K562 (cell line): Measurements from ENCODE around the gene MPIG6B. TPM values are rescaled to one million over a fixed set of nuclear protein-coding genes. Genes with fewer than 3 reads are reported as not detected.

ENCODE experiments used
- BMI1 ChIP-seq: fragments of 150-350 bp; IDR thresholded peaks from 2 replicates; pipeline ENCODE4 v1.6.1; 2014; ENCODE audit warnings: low read length
- ELF4 ChIP-seq: fragments of 450-650 bp; formaldehyde crosslinking; IDR thresholded peaks from 2 replicates; pipeline ENCODE4 v1.4.0; 2022; ENCODE audit warnings: missing genetic modification characterization
- L3MBTL2 ChIP-seq: fragments of 450-650 bp; IDR thresholded peaks from 2 replicates; pipeline ENCODE4 v1.6.1; 2016; ENCODE audit warnings: mild to moderate bottlenecking, moderate library complexity
- MCM7 ChIP-seq, 2 experiments: fragments of 450-650 bp; IDR thresholded peaks; 2 replicates each; pipeline ENCODE4 v1.6.1; 2016 to 2018
- NR2F6 ChIP-seq: fragments of 450-650 bp; formaldehyde crosslinking; IDR thresholded peaks from 2 replicates; pipeline ENCODE4 v1.4.0; 2020; ENCODE audit warnings: mild to moderate bottlenecking
- PHB2 ChIP-seq: fragments of 450-650 bp; IDR thresholded peaks from 2 replicates; pipeline ENCODE4 v1.6.1; 2017; ENCODE audit warnings: low read depth
- PRDM10 ChIP-seq: fragments of 450-650 bp; IDR thresholded peaks from 2 replicates; pipeline ENCODE4 v1.6.1; 2018; ENCODE audit not compliant: partially characterized antibody
- RBM25 ChIP-seq: fragments of 200-400 bp; formaldehyde crosslinking; IDR thresholded peaks from 2 replicates; pipeline ENCODE4 v1.6.1; 2018; ENCODE audit warnings: low read length, low read depth, moderate library complexity; ENCODE audit not compliant: severe bottlenecking
- TEAD4 ChIP-seq, 2 experiments: sonication (generic) in 1 of 2; formaldehyde crosslinking in 1 of 2; IDR thresholded peaks; 2 replicates each; pipeline versions ENCODE4 v1.6.1 to v1.8.0; 2012 to 2022; ENCODE audit warnings: borderline replicate concordance in 1 of 2, inconsistent platforms in 1 of 2, low read length in 1 of 2, mild to moderate bottlenecking in 1 of 2, missing genetic modification reagents in 1 of 2
- THRAP3 ChIP-seq: fragments of 450-650 bp; IDR thresholded peaks from 2 replicates; pipeline ENCODE4 v1.6.1; 2016; ENCODE audit warnings: mild to moderate bottlenecking, inconsistent platforms, borderline replicate concordance
- ZNF224 ChIP-seq: sonication (generic); formaldehyde crosslinking; IDR thresholded peaks from 2 replicates; pipeline ENCODE4 v1.8.0; 2022; ENCODE audit warnings: mild to moderate bottlenecking, missing genetic modification reagents
- ZNF280A ChIP-seq: fragments of 450-650 bp; IDR thresholded peaks from 2 replicates; pipeline ENCODE4 v1.6.1; 2018; ENCODE audit warnings: mild to moderate bottlenecking, low read depth; ENCODE audit not compliant: partially characterized antibody
- ZNF395 ChIP-seq: fragments of 200-800 bp; sonication (Bioruptor generic); IDR thresholded peaks from 2 replicates; pipeline ENCODE4 v1.6.1; 2017; ENCODE audit warnings: missing genetic modification characterization, missing compliant biosample characterization
- ZNF518B ChIP-seq: fragments of 250-450 bp; sonication (Bioruptor Pico); IDR thresholded peaks from 2 replicates; pipeline ENCODE4 v1.5.0; 2021; ENCODE audit warnings: mild to moderate bottlenecking, moderate library complexity
- ZNF583 ChIP-seq: fragments of 250-450 bp; sonication (Bioruptor Pico); IDR thresholded peaks from 2 replicates; pipeline ENCODE4 v1.4.0; 2020
- ZSCAN32 ChIP-seq: fragments of 450-650 bp; formaldehyde crosslinking; IDR thresholded peaks from 2 replicates; pipeline ENCODE4 v1.4.0; 2020; ENCODE audit warnings: mild to moderate bottlenecking, moderate library complexity
- polyA plus RNA-seq, 8 experiments: library from polyadenylated mRNA; depleted of rRNA in 4 of 8; stranded (reverse) in 5 of 8; unstranded in 3 of 8; fragments of >200 nt; fragmentation: Nextera tagmentation in 2 of 8; fragmentation: Illumina TruSeq in 1 of 8; extraction: Ambion mirVana in 2 of 8; extraction: Trizol in 1 of 8; gene quantifications; 2 replicates each; pipeline versions ENCODE4 v1.2.1 to v1.2.3, GENCODE V29; 2011 to 2014; ENCODE audit warnings: inconsistent platforms in 1 of 8, missing spikeins in 1 of 8
- total RNA-seq, 7 experiments: library from RNA; depleted of rRNA in 6 of 7; stranded (reverse); fragments of >200 nt in 6 of 7; fragmentation: Illumina TruSeq in 2 of 7; extraction: Trizol in 2 of 7; gene quantifications; 2 replicates each; pipeline versions ENCODE4 v1.2.1 to v1.2.3, GENCODE V29; 2011 to 2021; ENCODE audit warnings: low replicate concordance in 1 of 7

Gene MPIG6B
- total and polyA plus RNA-seq, 9 of the 15 experiments (the other 6 are each of a cell fraction or from before 2014, with no cell fraction given) = 0.11 to 1.2 (median 0.28) TPM; not detected in 1

- no peak for TF ChIP-seq ZNF518B
- peak; percentile 80; the same call in 1 of the 2 replicates for TF ChIP-seq ZNF583 (CRISPR knock-in tag)
- TF ChIP-seq NR2F6 (CRISPR knock-in tag) = peak; percentile 82; the same call in 1 of the 2 replicates
- TF ChIP-seq ZNF224 (CRISPR knock-in tag) = peak; percentile 91; the same call in 1 of the 2 replicates
- TF ChIP-seq PRDM10 = no peak
- peak; percentile 24; the same call in 1 of the 2 replicates for TF ChIP-seq ZSCAN32 (CRISPR knock-in tag)
- peak; percentile 54; the same call in 1 of the 2 replicates for TF ChIP-seq ELF4 (CRISPR knock-in tag)
- no peak for TF ChIP-seq THRAP3
- no peak for TF ChIP-seq BMI1
- no peak for TF ChIP-seq ZNF280A
- no peak for TF ChIP-seq ZNF395
- no peak for TF ChIP-seq MCM7 (IDR thresholded peaks at IDR 0.05)
- no peak for TF ChIP-seq L3MBTL2
- no peak for TF ChIP-seq PHB2
- TF ChIP-seq TEAD4 (IDR thresholded peaks at IDR 0.05; ENCODE audit: low read length) = peak; percentile 56; the same call in 1 of the 2 replicates
- peak; percentile 92; the same call in 1 of the 2 replicates for TF ChIP-seq TEAD4 (CRISPR knock-in tag; IDR thresholded peaks at IDR 0.05; ENCODE audit: borderline replicate concordance)
- peak; percentile 92 for TF ChIP-seq RBM25
Measured at GRCh38 chr6:31739639-31740396, 16.6 kb downstream of the MPIG6B start, which contains the start of gene MSH5 (continued).
